AG09309 (cell line): ENCODE data around the gene PLXNB2.

ENCODE experiments used
- DNase-seq: peaks from one replicate; pipeline ENCODE4 v3.0.0-alpha.2; 2010; ENCODE audit warnings: low read depth
- H3K4me3 ChIP-seq: 2 replicates; pipeline ENCODE4 v1.5.1; 2011; ENCODE audit warnings: mild to moderate bottlenecking, low read depth, low read length, moderate library complexity; ENCODE audit not compliant: control insufficient read depth
- TF ChIP-seq, protein P1 (sequence below): IDR thresholded peaks from 2 replicates; pipeline ENCODE4 v1.5.1; 2011; ENCODE audit warnings: mild to moderate bottlenecking, low read depth, low read length, inconsistent platforms; ENCODE audit not compliant: insufficient read depth, control insufficient read depth; ENCODE audit errors: missing control alignments

PLXNB2 gene

GRCh38 chr22:50317674-50318073 is 10.2 kb upstream of the PLXNB2 start:
- no peak for DNase-seq
- no peak overlapping the region for H3K4me3 ChIP-seq
- TF ChIP-seq, protein P1, sequence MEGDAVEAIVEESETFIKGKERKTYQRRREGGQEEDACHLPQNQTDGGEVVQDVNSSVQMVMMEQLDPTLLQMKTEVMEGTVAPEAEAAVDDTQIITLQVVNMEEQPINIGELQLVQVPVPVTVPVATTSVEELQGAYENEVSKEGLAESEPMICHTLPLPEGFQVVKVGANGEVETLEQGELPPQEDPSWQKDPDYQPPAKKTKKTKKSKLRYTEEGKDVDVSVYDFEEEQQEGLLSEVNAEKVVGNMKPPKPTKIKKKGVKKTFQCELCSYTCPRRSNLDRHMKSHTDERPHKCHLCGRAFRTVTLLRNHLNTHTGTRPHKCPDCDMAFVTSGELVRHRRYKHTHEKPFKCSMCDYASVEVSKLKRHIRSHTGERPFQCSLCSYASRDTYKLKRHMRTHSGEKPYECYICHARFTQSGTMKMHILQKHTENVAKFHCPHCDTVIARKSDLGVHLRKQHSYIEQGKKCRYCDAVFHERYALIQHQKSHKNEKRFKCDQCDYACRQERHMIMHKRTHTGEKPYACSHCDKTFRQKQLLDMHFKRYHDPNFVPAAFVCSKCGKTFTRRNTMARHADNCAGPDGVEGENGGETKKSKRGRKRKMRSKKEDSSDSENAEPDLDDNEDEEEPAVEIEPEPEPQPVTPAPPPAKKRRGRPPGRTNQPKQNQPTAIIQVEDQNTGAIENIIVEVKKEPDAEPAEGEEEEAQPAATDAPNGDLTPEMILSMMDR: no peak

DNA sequence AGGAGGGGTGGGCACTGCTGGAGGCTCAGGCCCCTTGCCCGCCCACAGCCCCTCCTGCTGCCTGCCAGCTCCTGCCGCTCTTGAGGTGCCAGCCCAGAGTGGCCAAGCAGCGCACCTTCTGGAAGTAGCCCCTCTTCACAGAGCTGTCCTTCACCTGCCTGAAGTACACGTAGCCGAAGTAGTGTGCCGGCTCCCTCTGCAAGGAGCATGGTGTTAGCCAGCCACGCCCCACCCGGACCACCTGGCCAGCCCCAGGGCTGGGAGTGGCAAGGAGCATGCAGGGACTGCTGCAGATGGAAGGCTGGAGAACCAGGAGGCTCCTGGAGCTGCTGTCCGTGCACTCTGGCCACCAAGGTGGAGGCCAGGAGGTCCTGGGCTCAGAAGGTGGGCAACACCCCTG is 9.7 kb upstream of the PLXNB2 start:
- TF ChIP-seq, protein P1: no peak
- H3K4me3 ChIP-seq: no peak overlapping the region
- DNase-seq: no peak

GRCh38 chr22:50316114-50317065 is 8.9 kb upstream of the PLXNB2 start:
- TF ChIP-seq, protein P1: no peak
- DNase-seq: no peak
- H3K4me3 ChIP-seq: no peak overlapping the region

DNA sequence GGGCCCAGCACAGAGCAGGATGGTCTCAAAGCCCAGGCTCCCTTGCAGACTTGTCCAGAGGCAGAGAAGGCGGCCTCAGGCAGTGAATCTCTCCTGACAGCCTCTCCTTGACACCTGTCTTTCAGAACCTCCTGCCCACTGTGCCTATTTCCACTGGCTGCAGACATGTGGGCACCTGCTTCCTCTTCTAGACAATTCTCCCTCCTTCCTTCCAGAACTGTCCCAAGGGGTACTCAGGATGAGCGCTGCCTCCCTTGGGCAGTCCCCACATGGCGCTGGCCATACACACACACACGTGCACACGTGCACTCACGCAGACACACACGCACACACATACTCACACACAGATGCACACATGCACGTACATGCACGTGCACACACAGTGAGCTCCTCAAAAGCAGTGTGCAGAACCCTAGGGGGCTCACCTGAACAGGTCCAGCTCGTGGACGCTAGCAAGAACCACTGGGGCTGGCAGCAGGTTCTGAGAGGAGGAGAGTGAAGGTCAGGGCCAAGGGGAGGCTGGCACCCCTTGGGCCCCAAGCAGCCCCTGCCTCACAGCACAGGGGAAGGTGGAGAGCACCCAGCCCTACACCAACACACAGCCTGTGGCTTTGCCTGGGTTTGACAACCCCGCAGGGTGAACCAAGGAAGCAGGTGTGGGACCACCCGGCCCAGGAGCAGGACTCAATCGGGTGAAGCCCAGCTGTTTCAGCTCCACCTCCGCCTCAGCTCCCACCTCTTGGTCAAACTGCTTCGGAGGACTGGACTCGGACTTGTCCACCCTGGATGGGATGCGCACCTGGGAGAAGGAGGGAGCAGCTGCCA is 8.1 kb upstream of the PLXNB2 start:
- no peak for DNase-seq
- TF ChIP-seq, protein P1: no peak
- no peak overlapping the region for H3K4me3 ChIP-seq

GRCh38 chr22:50314455-50315288 is 7.2 kb upstream of the PLXNB2 start:
- DNase-seq: no peak
- H3K4me3 ChIP-seq: no peak overlapping the region
- TF ChIP-seq, protein P1: no peak

DNA sequence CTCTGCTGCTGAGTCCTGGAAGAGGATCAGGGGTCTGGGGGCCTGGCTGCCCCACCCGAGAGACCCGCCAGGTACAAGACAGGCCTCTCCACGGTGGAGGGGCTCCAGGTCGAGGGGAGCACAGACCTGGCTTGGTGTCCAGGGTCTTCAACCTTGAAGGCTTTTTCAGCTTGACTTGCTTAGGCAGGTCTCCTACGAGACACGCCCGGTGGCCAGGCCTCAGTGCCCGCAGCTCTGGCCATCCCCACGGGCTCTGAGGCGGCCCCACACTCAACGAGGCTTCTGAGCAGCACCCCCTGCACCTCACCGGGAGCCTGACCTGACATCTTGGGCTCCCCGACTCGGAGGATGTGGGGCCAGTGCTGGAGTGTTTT is 6.6 kb upstream of the PLXNB2 start:
- no peak for DNase-seq
- no peak overlapping the region for H3K4me3 ChIP-seq
- TF ChIP-seq, protein P1: no peak
